NCI-H510A treated with DMSO at 0.1 percent for 48 hours (cell line): Measurements from ENCODE around the gene SUSD6.
"Not testable (repeated sequence)": the region's sequence is repeated elsewhere in the genome, so short reads cannot be mapped to it uniquely, and the experiment has no call there.

Experiments used
- DNase-seq: peaks from one replicate; lab custom pipeline; 2025; lab: John Stamatoyannopoulos, UW

The SUSD6 gene

GRCh38 chr14:69712599-69713088 lies 101.2 kb downstream of the SUSD6 start:
- peak; percentile 87 for DNase-seq

GRCh38 chr14:69713209-69713781 lies 101.9 kb downstream of the SUSD6 start:
- peak; percentile 79 for DNase-seq

GRCh38 chr14:69713993-69714679 lies 102.7 kb downstream of the SUSD6 start:
- peak; percentile 94 for DNase-seq

GRCh38 chr14:69715725-69716477 lies 104.5 kb downstream of the SUSD6 start:
- DNase-seq: peak; percentile 66

GRCh38 chr14:69716478-69717187 lies 105.2 kb downstream of the SUSD6 start:
- DNase-seq: no peak

GRCh38 chr14:69718614-69719013 lies 107.2 kb downstream of the SUSD6 start:
- not testable (repeated sequence) for DNase-seq

- DNase-seq: no peak
These were observed 108.1 kb downstream of the SUSD6 start for GRCh38 chr14:69719501-69719951.

- DNase-seq: no peak
These were observed 109.5 kb downstream of the SUSD6 start for GRCh38 chr14:69720912-69721311.

- DNase-seq: peak; percentile 70
These were observed 115.5 kb downstream of the SUSD6 start for GRCh38 chr14:69726761-69727511.

- no peak for DNase-seq
These were observed 116.5 kb downstream of the SUSD6 start for GRCh38 chr14:69727860-69728259.

GRCh38 chr14:69731919-69732598 lies 120.7 kb downstream of the SUSD6 start:
- DNase-seq: not testable (repeated sequence)

GRCh38 chr14:69736405-69736804 lies 125.0 kb downstream of the SUSD6 start:
- DNase-seq: not testable (repeated sequence)

GRCh38 chr14:69741055-69741454 lies 129.7 kb downstream of the SUSD6 start:
- DNase-seq: no peak

GRCh38 chr14:69749956-69750355 lies 138.6 kb downstream of the SUSD6 start:
- no peak for DNase-seq

GRCh38 chr14:69750495-69750894 lies 139.1 kb downstream of the SUSD6 start:
- DNase-seq: no peak

GRCh38 chr14:69752773-69753172 lies 141.4 kb downstream of the SUSD6 start:
- no peak for DNase-seq

- DNase-seq: no peak
These were observed 142.5 kb downstream of the SUSD6 start for GRCh38 chr14:69753860-69754259.

GRCh38 chr14:69754487-69754886 lies 143.1 kb downstream of the SUSD6 start:
- no peak for DNase-seq

- DNase-seq: no peak
These were observed 143.9 kb downstream of the SUSD6 start for GRCh38 chr14:69755296-69755695.

- no peak for DNase-seq
These were observed 144.4 kb downstream of the SUSD6 start for GRCh38 chr14:69755784-69756183.

- no peak for DNase-seq
These were observed 144.9 kb downstream of the SUSD6 start for GRCh38 chr14:69756298-69756697.
